Caco-2 (cell line): ENCODE measurements around the gene CCDC136. TPM values are rescaled to one million over a fixed set of nuclear protein-coding genes. Genes with fewer than 3 reads are reported as not detected.

Experiments used
- BruUV-seq: library from RNA; stranded (reverse); fragments of 400-500 nt; replicated peaks from 2 replicates; lab custom pipeline; 2021; lab: Mats Ljungman, UMichigan
- CTCF ChIA-PET: fragments of 300-600 bp; sonication (Branson Sonifier 250); formaldehyde crosslinking; loops from one replicate; lab custom pipeline; 2022; ENCODE audit warnings: antibody characterized with exemption; lab: Charles Lee
- POLR2A ChIA-PET: fragments of 300-600 bp; sonication (Branson Sonifier 250); formaldehyde crosslinking; loops from one replicate; lab custom pipeline; 2022; ENCODE audit warnings: antibody characterized with exemption; lab: Charles Lee
- DNase-seq, 2 experiments: peaks; one replicate each; pipeline versions ENCODE4 v3.0.0 to v3.0.0-alpha.2; 2020 to 2022
- H3K27me3 ChIP-seq: replicated peaks from 2 replicates; pipeline ENCODE4 v1.6.0; 2011; ENCODE audit warnings: low read length; ENCODE audit not compliant: control insufficient read depth, insufficient read depth
- H3K36me3 ChIP-seq: 2 replicates; pipeline ENCODE4 v1.5.1; 2011; ENCODE audit warnings: low read length; ENCODE audit not compliant: control insufficient read depth, insufficient read depth
- H3K4me1 ChIP-seq: fragments of 250-450 bp; sonication (Bioruptor Pico); 2 replicates; pipeline ENCODE4 v1.5.1; 2020; ENCODE audit warnings: mild to moderate bottlenecking
- H3K4me3 ChIP-seq: 2 replicates; pipeline ENCODE4 v1.5.1; 2011; ENCODE audit warnings: low read depth, mild to moderate bottlenecking, control low read depth, low read length
- H3K9me3 ChIP-seq: fragments of 250-450 bp; sonication (Bioruptor Pico); 2 replicates; pipeline ENCODE4 v1.5.1; 2020; ENCODE audit warnings: mild to moderate bottlenecking, moderate library complexity
- H3K27ac Mint-ChIP-seq: one replicate; pipeline ENCODE4 v1.8.0; 2022; ENCODE audit warnings: mixed read lengths; ENCODE audit not compliant: unreplicated experiment
- H3K27me3 Mint-ChIP-seq: one replicate; pipeline ENCODE4 v1.8.0; 2022; ENCODE audit warnings: mixed read lengths; ENCODE audit not compliant: insufficient read depth, unreplicated experiment
- H3K36me3 Mint-ChIP-seq: one replicate; pipeline ENCODE4 v1.8.0; 2022; ENCODE audit warnings: mild to moderate bottlenecking, mixed read lengths; ENCODE audit not compliant: insufficient read depth, unreplicated experiment
- H3K4me1 Mint-ChIP-seq: one replicate; pipeline ENCODE4 v1.8.0; 2022; ENCODE audit warnings: low read depth, mixed read lengths; ENCODE audit not compliant: unreplicated experiment
- H3K4me3 Mint-ChIP-seq: one replicate; pipeline ENCODE4 v1.8.0; 2022; ENCODE audit warnings: mild to moderate bottlenecking, moderate library complexity, mixed read lengths; ENCODE audit not compliant: unreplicated experiment
- H3K9me3 Mint-ChIP-seq: one replicate; pipeline ENCODE4 v1.8.0; 2022; ENCODE audit warnings: mixed read lengths; ENCODE audit not compliant: unreplicated experiment
- CTCF ChIP-seq, 2 experiments: fragments of 200-600 bp in 1 of 2; IDR thresholded peaks; 1 replicate in 1 of 2; 2 replicates in 1 of 2; pipeline versions ENCODE4 v1.5.1 to v1.8.0; 2011 to 2022; ENCODE audit warnings: antibody characterized with exemption in 1 of 2, control low read depth in 1 of 2, inconsistent platforms in 1 of 2, low read depth in 1 of 2, low read length in 1 of 2, mild to moderate bottlenecking in 1 of 2, moderate library complexity in 1 of 2; ENCODE audit not compliant: insufficient read depth in 1 of 2, severe bottlenecking in 1 of 2, unreplicated experiment in 1 of 2
- intact Hi-C: fragments of 100-400 bp; cut with micrococcal nuclease; formaldehyde crosslinking; loops from one replicate; pipeline ENCODE4 v1.10.0; 2022; ENCODE audit not compliant: unreplicated experiment
- total RNA-seq: library from RNA; stranded (reverse); gene quantifications from 2 replicates; pipeline ENCODE4 v1.2.3, GENCODE V29; 2022

The CCDC136 gene
- total RNA-seq, 1 experiment from 2014 or later: 10.2 TPM

GRCh38 chr7:128842674-128843641, 51.2 kb downstream of the CCDC136 start:
- H3K36me3 ChIP-seq: no peaks in the 10 kb centered on the region
- no TSS peak for BruUV-seq
- no peaks in the 10 kb centered on the region for H3K27me3 ChIP-seq
- ChIA-PET CTCF (interaction anchor here (0.6 to 1.0 kb wide), 2 partner anchors 10 to 37 kb away, joined by 3 to 4 read pairs; no protein-coding TSS in a partner anchor), POLR2A (no interaction called here)
- H3K4me1 ChIP-seq: no peaks in the 10 kb centered on the region
- no peak for DNase-seq
- Mint-ChIP-seq H3K36me3 (peaks cover 55% of the 10 kb centered on the region), H3K4me1 (no peaks in the 10 kb centered on the region), H3K4me3 (no peak overlapping the region), H3K9me3 (no peaks in the 10 kb centered on the region), H3K27me3 (no peaks in the 10 kb centered on the region), H3K27ac (no peak overlapping the region)
- no peak overlapping the region for H3K4me3 ChIP-seq
- intact Hi-C loops: loop anchor here (1.0 kb wide), 1 partner anchor 37 kb away; no protein-coding TSS in a partner anchor
- no peak for TF ChIP-seq CTCF (IDR thresholded peaks at IDR 0.05; ENCODE audit: insufficient read depth in 1 of 2, low read depth in 1 of 2, low read length in 1 of 2, severe bottlenecking in 1 of 2, unreplicated experiment in 1 of 2)
- H3K9me3 ChIP-seq: no peaks in the 10 kb centered on the region

- no peak overlapping the region for H3K27ac Mint-ChIP-seq
- intact Hi-C loops: no loop called here
- DNase-seq: no peak
- no peaks in the 10 kb centered on the region for H3K27me3 ChIP-seq
- BruUV-seq: no TSS peak
- no peak overlapping the region for H3K4me3 ChIP-seq
- ChIA-PET CTCF (interaction anchor here (0.6 kb wide), 1 partner anchor 19 kb away, joined by 4 read pairs; no protein-coding TSS in a partner anchor), POLR2A (no interaction called here)
- H3K27me3 Mint-ChIP-seq: no peaks in the 10 kb centered on the region
- TF ChIP-seq CTCF (IDR thresholded peaks at IDR 0.05; ENCODE audit: insufficient read depth in 1 of 2, low read depth in 1 of 2, low read length in 1 of 2, severe bottlenecking in 1 of 2, unreplicated experiment in 1 of 2): no peak
- H3K4me1 Mint-ChIP-seq: no peaks in the 10 kb centered on the region
- peaks cover 55% of the 10 kb centered on the region for H3K36me3 Mint-ChIP-seq
- H3K36me3 ChIP-seq: no peaks in the 10 kb centered on the region
- no peaks in the 10 kb centered on the region for H3K9me3 Mint-ChIP-seq
- H3K4me3 Mint-ChIP-seq: no peak overlapping the region
- H3K9me3 ChIP-seq: no peaks in the 10 kb centered on the region
- no peaks in the 10 kb centered on the region for H3K4me1 ChIP-seq
These were observed 52.3 kb downstream of the CCDC136 start for GRCh38 chr7:128843938-128844621.

DNA sequence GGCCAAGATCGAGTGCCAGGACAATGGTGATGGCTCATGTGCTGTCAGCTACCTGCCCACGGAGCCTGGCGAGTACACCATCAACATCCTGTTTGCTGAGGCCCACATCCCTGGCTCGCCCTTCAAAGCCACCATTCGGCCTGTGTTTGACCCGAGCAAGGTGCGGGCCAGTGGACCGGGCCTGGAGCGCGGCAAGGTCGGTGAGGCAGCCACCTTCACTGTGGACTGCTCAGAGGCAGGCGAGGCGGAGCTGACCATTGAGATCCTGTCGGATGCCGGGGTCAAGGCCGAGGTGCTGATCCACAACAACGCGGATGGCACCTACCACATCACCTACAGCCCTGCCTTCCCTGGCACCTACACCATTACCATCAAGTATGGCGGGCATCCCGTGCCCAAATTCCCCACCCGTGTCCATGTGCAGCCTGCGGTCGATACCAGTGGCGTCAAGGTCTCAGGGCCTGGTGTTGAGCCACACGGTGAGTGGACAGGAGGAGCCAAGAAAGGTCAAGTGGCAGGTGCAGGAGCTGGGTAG, 53.1 kb downstream of the CCDC136 start:
- Mint-ChIP-seq H3K27me3 (no peaks in the 10 kb centered on the region), H3K27ac (no peak overlapping the region), H3K36me3 (peaks cover 49% of the 10 kb centered on the region), H3K9me3 (no peaks in the 10 kb centered on the region), H3K4me3 (no peak overlapping the region), H3K4me1 (no peaks in the 10 kb centered on the region)
- TF ChIP-seq CTCF (IDR thresholded peaks at IDR 0.05; ENCODE audit: insufficient read depth in 1 of 2, low read depth in 1 of 2, low read length in 1 of 2, severe bottlenecking in 1 of 2, unreplicated experiment in 1 of 2): no peak
- Histone ChIP-seq H3K9me3 (no peaks in the 10 kb centered on the region), H3K36me3 (no peaks in the 10 kb centered on the region; the same call in 1 of the 2 replicates), H3K4me3 (no peak overlapping the region), H3K4me1 (no peaks in the 10 kb centered on the region), H3K27me3 (no peaks in the 10 kb centered on the region)
- POLR2A ChIA-PET: no interaction called here
- no peak for DNase-seq
- intact Hi-C loops: no loop called here
- no TSS peak for BruUV-seq
- CTCF ChIA-PET: interaction anchor here (0.6 kb wide), 1 partner anchor 19 kb away, joined by 4 read pairs; no protein-coding TSS in a partner anchor
